ENCODE measurements around the gene ADAMTS17.

GRCh38 chr15:99983171-99983885, 358.4 kb downstream of the ADAMTS17 start:
- TF ChIP-seq, protein P1, sequence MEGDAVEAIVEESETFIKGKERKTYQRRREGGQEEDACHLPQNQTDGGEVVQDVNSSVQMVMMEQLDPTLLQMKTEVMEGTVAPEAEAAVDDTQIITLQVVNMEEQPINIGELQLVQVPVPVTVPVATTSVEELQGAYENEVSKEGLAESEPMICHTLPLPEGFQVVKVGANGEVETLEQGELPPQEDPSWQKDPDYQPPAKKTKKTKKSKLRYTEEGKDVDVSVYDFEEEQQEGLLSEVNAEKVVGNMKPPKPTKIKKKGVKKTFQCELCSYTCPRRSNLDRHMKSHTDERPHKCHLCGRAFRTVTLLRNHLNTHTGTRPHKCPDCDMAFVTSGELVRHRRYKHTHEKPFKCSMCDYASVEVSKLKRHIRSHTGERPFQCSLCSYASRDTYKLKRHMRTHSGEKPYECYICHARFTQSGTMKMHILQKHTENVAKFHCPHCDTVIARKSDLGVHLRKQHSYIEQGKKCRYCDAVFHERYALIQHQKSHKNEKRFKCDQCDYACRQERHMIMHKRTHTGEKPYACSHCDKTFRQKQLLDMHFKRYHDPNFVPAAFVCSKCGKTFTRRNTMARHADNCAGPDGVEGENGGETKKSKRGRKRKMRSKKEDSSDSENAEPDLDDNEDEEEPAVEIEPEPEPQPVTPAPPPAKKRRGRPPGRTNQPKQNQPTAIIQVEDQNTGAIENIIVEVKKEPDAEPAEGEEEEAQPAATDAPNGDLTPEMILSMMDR (IDR thresholded peaks at IDR 0.05) = no peak
- no peak for TF ChIP-seq POLR2A (IDR thresholded peaks at IDR 0.05)

Data from testis (tissue), 2 donors.